D721Med (cell line): ENCODE results near the gene MEF2A.

Experiments
- DNase-seq: peaks from one replicate; pipeline ENCODE4 v3.0.0; 2011; ENCODE audit warnings: low spot score; ENCODE audit not compliant: insufficient read length
- FAIRE-seq: peaks from 2 replicates; lab custom pipeline; 2011; peaks lifted over from hg19 to GRCh38; lab: Jason Lieb, UNC
- TF ChIP-seq, protein P1 (sequence below): IDR thresholded peaks from 2 replicates; pipeline ENCODE4 v1.5.1; 2012; ENCODE audit warnings: mild to moderate bottlenecking, control low read depth; ENCODE audit not compliant: insufficient read depth; ENCODE audit errors: missing control alignments

MEF2A gene

DNA sequence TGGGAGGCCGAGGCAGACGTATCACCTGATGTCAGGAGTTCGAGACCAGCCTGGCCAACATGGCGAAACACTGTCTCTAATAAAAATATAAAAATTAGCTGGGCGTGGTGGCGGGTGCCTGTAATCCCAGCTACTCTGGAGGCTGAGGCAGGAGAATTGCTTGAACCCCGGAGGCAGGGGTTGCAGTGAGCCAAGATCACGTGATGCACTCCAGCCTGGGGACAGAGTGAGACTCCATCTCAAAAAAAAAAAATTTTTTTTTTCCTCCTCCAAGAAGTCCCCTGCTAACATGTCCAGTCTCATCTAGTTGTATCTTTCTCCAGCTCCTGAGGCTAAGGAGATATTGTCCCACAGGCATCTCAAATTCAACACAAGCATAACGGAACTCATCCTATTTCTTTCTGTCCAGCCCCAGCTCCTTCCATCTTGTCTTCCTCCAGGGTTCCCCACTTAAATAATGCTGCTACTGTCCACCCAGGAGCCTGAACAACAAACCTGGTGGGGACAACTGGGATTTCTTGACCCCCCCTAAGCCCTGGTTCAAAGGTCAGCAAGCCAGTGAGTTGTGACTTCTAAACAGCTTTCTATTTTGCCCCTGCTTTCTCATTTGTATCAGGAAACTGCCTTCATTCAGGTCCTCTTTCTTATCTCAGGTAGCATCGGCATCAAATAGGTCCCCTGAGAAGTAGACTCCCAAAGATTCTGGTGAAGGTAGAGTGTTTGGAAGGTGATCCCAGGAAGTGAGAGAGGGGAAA is 4.1 kb upstream of the MEF2A start:
- DNase-seq (no peak), FAIRE-seq (no peak)
- TF ChIP-seq, protein P1, sequence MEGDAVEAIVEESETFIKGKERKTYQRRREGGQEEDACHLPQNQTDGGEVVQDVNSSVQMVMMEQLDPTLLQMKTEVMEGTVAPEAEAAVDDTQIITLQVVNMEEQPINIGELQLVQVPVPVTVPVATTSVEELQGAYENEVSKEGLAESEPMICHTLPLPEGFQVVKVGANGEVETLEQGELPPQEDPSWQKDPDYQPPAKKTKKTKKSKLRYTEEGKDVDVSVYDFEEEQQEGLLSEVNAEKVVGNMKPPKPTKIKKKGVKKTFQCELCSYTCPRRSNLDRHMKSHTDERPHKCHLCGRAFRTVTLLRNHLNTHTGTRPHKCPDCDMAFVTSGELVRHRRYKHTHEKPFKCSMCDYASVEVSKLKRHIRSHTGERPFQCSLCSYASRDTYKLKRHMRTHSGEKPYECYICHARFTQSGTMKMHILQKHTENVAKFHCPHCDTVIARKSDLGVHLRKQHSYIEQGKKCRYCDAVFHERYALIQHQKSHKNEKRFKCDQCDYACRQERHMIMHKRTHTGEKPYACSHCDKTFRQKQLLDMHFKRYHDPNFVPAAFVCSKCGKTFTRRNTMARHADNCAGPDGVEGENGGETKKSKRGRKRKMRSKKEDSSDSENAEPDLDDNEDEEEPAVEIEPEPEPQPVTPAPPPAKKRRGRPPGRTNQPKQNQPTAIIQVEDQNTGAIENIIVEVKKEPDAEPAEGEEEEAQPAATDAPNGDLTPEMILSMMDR = no peak

DNA sequence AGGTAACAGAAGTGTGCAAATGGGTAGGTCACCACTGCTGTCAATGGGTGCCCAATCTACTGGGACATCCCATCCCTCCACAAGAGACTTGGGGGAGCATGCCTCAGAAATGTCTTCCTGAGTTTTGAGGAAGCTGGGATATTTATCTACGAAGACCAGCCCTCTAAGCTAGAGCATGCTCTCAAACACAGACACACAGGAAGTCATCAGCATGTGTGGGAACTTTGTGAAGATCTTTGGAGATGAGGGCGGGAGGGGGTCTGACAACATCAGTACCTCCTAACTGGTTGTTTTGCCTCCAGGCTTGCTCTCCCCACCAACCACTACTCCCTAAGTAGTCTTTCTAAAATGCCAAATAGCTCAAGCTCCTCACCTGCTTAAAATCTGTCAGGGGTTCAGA is 3.5 kb upstream of the MEF2A start:
- FAIRE-seq (no peak), DNase-seq (no peak)
- TF ChIP-seq, protein P1 = no peak

DNA sequence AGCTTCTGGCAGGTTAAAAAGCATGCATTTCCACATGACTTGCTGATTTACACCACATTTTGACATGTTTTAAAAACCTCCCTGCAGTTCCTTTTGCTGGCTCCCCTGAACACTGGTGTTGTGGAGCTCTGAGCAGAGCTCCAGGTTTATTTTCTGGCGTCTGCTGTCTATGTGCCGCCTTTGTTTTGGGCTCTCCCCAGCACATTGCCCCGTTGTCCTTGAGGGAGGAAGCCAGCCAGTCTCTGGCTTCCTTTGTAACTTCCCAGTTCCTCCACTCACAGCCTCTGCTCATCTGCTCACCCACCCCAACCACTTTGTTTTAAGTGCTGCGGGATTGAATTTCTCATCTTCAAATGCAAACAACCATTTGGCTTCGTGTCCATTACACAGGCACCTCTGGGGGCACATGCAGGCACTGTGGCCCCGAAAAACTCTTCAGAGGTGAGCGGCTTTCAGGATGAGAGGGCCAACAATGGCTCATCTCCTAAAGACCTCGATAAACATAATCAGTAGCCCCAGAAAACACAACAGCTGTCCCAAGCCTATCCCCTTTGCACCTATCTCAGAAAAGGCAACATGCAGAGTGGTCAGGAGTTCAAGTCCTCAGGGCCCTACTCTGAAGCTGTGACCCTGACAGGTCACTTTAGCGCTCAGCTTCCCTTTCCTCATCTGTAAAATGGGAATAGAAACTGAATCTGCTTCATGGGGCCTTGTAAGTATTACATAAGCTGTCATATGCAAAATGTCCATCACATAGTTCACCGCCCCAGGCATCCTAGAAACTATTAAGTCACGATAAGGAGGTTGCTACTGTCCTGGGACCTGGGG is 1.3 kb upstream of the MEF2A start:
- DNase-seq (no peak), FAIRE-seq (no peak)
- TF ChIP-seq, protein P1 = no peak

DNA sequence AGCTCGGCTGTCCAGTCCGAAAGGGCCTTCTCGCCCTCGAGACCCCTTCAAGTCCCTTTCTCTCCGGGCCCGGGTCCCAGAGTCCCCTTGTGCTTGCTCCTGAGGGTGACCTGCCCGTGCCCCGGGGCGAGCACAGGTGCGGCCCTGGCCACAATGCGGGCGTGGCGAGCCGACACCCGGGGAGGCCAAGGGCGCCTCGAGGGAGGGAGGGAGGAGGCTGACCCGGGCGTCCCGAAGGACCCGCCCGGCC is 810 bp upstream of the MEF2A start:
- no peak for DNase-seq
- TF ChIP-seq, protein P1 = no peak
- FAIRE-seq = no peak

DNA sequence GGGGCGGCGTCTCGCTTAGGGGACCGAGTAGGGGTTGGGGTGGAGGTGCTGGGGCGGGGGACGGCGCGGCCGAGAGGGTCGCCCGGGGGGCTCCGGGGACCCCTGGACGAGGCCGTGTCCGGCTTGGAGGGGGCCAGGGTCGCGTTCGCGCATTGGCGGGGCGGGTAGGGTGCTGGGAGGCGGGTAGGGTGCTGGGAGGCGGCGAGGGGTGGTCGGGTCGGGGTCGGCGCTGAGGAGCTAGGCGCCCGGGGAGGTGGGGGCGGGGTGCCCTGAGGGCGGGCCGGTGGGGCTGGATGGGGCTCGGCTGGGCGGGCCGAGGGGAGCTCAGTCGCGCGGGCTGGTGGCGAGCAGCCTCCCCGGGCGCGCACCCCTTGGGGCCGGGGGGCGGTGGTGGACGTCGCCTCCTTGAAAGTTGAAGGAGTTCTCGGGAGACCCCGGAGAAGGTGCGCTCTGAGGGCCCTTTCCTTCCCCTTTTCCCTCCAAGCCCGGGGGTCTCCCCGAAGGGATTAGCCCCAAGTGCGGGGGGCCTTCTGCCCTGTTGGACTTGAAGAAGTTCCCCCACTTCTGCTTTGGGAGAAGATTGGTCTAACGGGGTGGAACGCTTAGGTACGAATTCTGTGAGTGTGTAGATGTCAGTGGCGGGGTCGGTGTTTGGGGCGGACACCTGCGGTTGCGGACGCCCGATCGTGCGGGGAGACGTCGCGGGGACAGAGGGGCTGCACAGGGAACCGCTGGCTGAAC is 543 bp downstream of the MEF2A start:
- TF ChIP-seq, protein P1 = no peak
- DNase-seq (no peak), FAIRE-seq (no peak)

DNA sequence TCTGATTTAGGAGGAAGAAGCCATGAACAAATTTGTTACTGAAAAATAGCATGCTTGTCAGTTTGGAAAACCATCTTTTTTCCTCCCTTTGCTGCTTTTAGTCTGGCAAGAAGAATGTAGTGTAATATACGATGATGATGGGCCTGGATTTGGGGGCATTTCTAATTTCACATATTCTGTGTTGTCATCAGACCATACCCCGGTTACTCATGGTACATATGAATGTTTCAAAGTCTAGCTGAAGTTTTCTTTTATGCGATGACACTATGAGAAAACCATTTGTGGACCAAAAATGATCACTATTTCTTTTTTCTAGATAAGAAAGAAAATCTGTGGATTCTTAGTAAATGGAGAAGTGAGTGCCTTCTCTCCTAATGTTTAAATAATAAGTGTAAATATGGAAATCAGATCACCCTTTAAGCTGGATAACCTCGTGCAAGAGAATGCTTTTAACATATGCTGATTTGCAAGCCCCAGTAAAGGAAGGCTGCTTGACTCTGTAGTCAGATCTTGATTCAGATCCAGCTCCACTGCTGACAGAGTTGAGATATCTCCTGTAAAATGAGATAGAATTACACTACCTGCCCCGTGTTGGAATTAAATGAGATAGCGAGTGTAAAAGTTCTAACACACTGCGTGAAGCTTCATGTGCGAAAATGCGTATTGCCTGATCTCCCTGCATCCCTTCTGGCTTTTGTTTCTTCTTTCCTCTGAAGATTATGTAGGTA is 3.0 kb downstream of the MEF2A start:
- TF ChIP-seq, protein P1 = no peak
- FAIRE-seq (no peak), DNase-seq (no peak)
